CD4-positive, CD25-positive, alpha-beta regulatory T cell (primary cell): Measurements from ENCODE around the gene AKR1D1. TPM values are rescaled to one million over a fixed set of nuclear protein-coding genes. Genes with fewer than 3 reads are reported as not detected.

Experiments
- ATAC-seq, 2 donors: fragments of 150-1000 bp; cut with Tn5 transposase; one replicate each; pipeline ENCODE4 v1.10.0; 2021; ENCODE audit warnings: low read depth in 2 of 2, moderate number of reproducible peaks in 2 of 2, moderate library complexity in 1 of 2
- DNase-seq, 3 donors: peaks; one replicate each; pipeline versions ENCODE4 v3.0.0 to v3.0.0-alpha.2; 2012 to 2022; ENCODE audit warnings: mixed read lengths in 1 of 3
- H3K27ac ChIP-seq: one replicate; pipeline ENCODE4 v1.7.0; 2013; ENCODE audit warnings: mild to moderate bottlenecking, low read length; ENCODE audit not compliant: insufficient read depth, poor library complexity, severe bottlenecking
- H3K27me3 ChIP-seq: one replicate; pipeline ENCODE4 v1.7.0; 2013; ENCODE audit warnings: low read length; ENCODE audit not compliant: control insufficient read depth, insufficient read depth
- H3K36me3 ChIP-seq: one replicate; pipeline ENCODE4 v1.7.0; 2013; ENCODE audit warnings: mild to moderate bottlenecking, low read length, moderate library complexity; ENCODE audit not compliant: control insufficient read depth, insufficient read depth
- H3K4me1 ChIP-seq: 2 replicates; pipeline ENCODE4 v1.7.0; 2013; ENCODE audit warnings: mild to moderate bottlenecking, low read length; ENCODE audit not compliant: insufficient read depth, control insufficient read depth, poor library complexity, severe bottlenecking
- H3K4me3 ChIP-seq: one replicate; pipeline ENCODE4 v1.7.0; 2013; ENCODE audit warnings: low read depth, mild to moderate bottlenecking, low read length, moderate library complexity
- H3K9me3 ChIP-seq, 2 experiments: 1 replicate in 1 of 2; 2 replicates in 1 of 2; pipeline ENCODE4 v1.7.0; 2013; ENCODE audit warnings: low read length in 2 of 2, mild to moderate bottlenecking in 1 of 2, moderate library complexity in 1 of 2; ENCODE audit not compliant: control insufficient read depth in 2 of 2
- H3K27ac Mint-ChIP-seq, 3 donors: one replicate each; pipeline ENCODE4 v1.8.0; 2020 to 2022; ENCODE audit warnings: mild to moderate bottlenecking in 3 of 3, mixed read lengths in 3 of 3, moderate library complexity in 2 of 3
- H3K27me3 Mint-ChIP-seq: one replicate; pipeline ENCODE4 v1.8.0; 2022; ENCODE audit warnings: mild to moderate bottlenecking, mixed read lengths
- H3K36me3 Mint-ChIP-seq: one replicate; pipeline ENCODE4 v1.8.0; 2020; ENCODE audit warnings: mixed read lengths
- H3K4me1 Mint-ChIP-seq, 4 donors: one replicate each; pipeline ENCODE4 v1.8.0; 2020 to 2022; ENCODE audit warnings: mixed read lengths in 4 of 4, mild to moderate bottlenecking in 1 of 4
- H3K4me3 Mint-ChIP-seq, 4 donors: one replicate each; pipeline ENCODE4 v1.8.0; 2020 to 2022; ENCODE audit warnings: mild to moderate bottlenecking in 4 of 4, mixed read lengths in 4 of 4, moderate library complexity in 3 of 4
- H3K9me3 Mint-ChIP-seq, 7 donors: one replicate each; pipeline ENCODE4 v1.8.0; 2020 to 2022; ENCODE audit warnings: mixed read lengths in 7 of 7, mild to moderate bottlenecking in 3 of 7, moderate library complexity in 2 of 7
- polyA plus RNA-seq, 4 donors: library from polyadenylated mRNA; unstranded; fragments of 300-500 nt; fragmentation: Illumina TruSeq; gene quantifications; one replicate each; pipeline ENCODE4 v1.2.3, GENCODE V29; 2021
- total RNA-seq: library from RNA; stranded (reverse); gene quantifications from one replicate; pipeline ENCODE4 v1.2.3, GENCODE V29; 2022

AKR1D1 gene
- total and polyA plus RNA-seq, 5 donors from 2014 or later, result not detected

GRCh38 chr7:138099813-138100212, 23.6 kb downstream of the AKR1D1 start:
- Histone ChIP-seq H3K4me3 (no peak overlapping the region), H3K4me1 (no peaks in the 10 kb centered on the region), H3K9me3 (no peaks in the 10 kb centered on the region), H3K27ac (no peak overlapping the region), H3K27me3 (no peaks in the 10 kb centered on the region), H3K36me3 (no peaks in the 10 kb centered on the region)
- no peak overlapping the region for H3K27ac Mint-ChIP-seq
- H3K27me3 Mint-ChIP-seq, result peaks cover 4% of the 10 kb centered on the region
- no peaks in the 10 kb centered on the region for H3K36me3 Mint-ChIP-seq
- no peaks in the 10 kb centered on the region for H3K4me1 Mint-ChIP-seq
- no peak for ATAC-seq
- no peak overlapping the region for H3K4me3 Mint-ChIP-seq
- DNase-seq, result no peak
- H3K9me3 Mint-ChIP-seq, result no peaks in the 10 kb centered on the region

GRCh38 chr7:138105221-138105620, 29.0 kb downstream of the AKR1D1 start:
- no peak overlapping the region for H3K27ac ChIP-seq
- no peak overlapping the region for H3K27ac Mint-ChIP-seq
- no peak for DNase-seq
- H3K9me3 ChIP-seq, result no peaks in the 10 kb centered on the region
- peaks cover 3% of the 10 kb centered on the region for H3K27me3 ChIP-seq
- H3K4me1 Mint-ChIP-seq, result no peaks in the 10 kb centered on the region
- H3K4me1 ChIP-seq, result no peaks in the 10 kb centered on the region
- H3K36me3 Mint-ChIP-seq, result no peaks in the 10 kb centered on the region
- no peak for ATAC-seq
- peaks cover 0 to 2% (median 0%) of the 10 kb centered on the region in 7 donors for H3K9me3 Mint-ChIP-seq
- no peaks in the 10 kb centered on the region for H3K36me3 ChIP-seq
- no peak overlapping the region for H3K4me3 ChIP-seq
- H3K4me3 Mint-ChIP-seq, result no peak overlapping the region
- H3K27me3 Mint-ChIP-seq, result peaks cover 4% of the 10 kb centered on the region

- Histone ChIP-seq H3K27ac (no peak overlapping the region), H3K4me3 (no peak overlapping the region), H3K4me1 (no peaks in the 10 kb centered on the region), H3K9me3 (no peaks in the 10 kb centered on the region), H3K36me3 (no peaks in the 10 kb centered on the region), H3K27me3 (no peaks in the 10 kb centered on the region)
- Mint-ChIP-seq H3K4me3 (no peak overlapping the region), H3K9me3 (peaks cover 0 to 2% (median 0%) of the 10 kb centered on the region in 7 donors), H3K27me3 (no peaks in the 10 kb centered on the region), H3K4me1 (peaks cover 0 to 2% (median 0%) of the 10 kb centered on the region in 4 donors), H3K27ac (no peak overlapping the region), H3K36me3 (no peaks in the 10 kb centered on the region)
- ATAC-seq (no peak), DNase-seq (no peak)
Measured at GRCh38 chr7:138115047-138115446, 38.8 kb downstream of the AKR1D1 start.

GRCh38 chr7:138116141-138116540, 39.9 kb downstream of the AKR1D1 start:
- H3K9me3 ChIP-seq, result no peaks in the 10 kb centered on the region
- H3K27ac Mint-ChIP-seq, result no peak overlapping the region
- DNase-seq, result no peak
- no peaks in the 10 kb centered on the region for H3K4me1 Mint-ChIP-seq
- no peaks in the 10 kb centered on the region for H3K27me3 ChIP-seq
- no peaks in the 10 kb centered on the region for H3K36me3 Mint-ChIP-seq
- peaks cover 0 to 2% (median 0%) of the 10 kb centered on the region in 7 donors for H3K9me3 Mint-ChIP-seq
- no peak overlapping the region for H3K27ac ChIP-seq
- no peaks in the 10 kb centered on the region for H3K4me1 ChIP-seq
- H3K27me3 Mint-ChIP-seq, result no peaks in the 10 kb centered on the region
- H3K36me3 ChIP-seq, result no peaks in the 10 kb centered on the region
- ATAC-seq, result no peak
- no peak overlapping the region for H3K4me3 Mint-ChIP-seq
- H3K4me3 ChIP-seq, result no peak overlapping the region

GRCh38 chr7:138116892-138117291, 40.6 kb downstream of the AKR1D1 start:
- DNase-seq (no peak), ATAC-seq (no peak)
- peaks cover 0 to 2% (median 0%) of the 10 kb centered on the region in 7 donors for H3K9me3 Mint-ChIP-seq
- H3K27me3 Mint-ChIP-seq, result no peaks in the 10 kb centered on the region
- no peaks in the 10 kb centered on the region for H3K36me3 Mint-ChIP-seq
- Histone ChIP-seq H3K27ac (no peak overlapping the region), H3K36me3 (no peaks in the 10 kb centered on the region), H3K9me3 (no peaks in the 10 kb centered on the region), H3K4me1 (no peaks in the 10 kb centered on the region), H3K27me3 (no peaks in the 10 kb centered on the region), H3K4me3 (no peak overlapping the region)
- H3K4me1 Mint-ChIP-seq, result no peaks in the 10 kb centered on the region
- H3K27ac Mint-ChIP-seq, result no peak overlapping the region
- H3K4me3 Mint-ChIP-seq, result no peak overlapping the region

- no peak for ATAC-seq
- H3K9me3 ChIP-seq, result no peaks in the 10 kb centered on the region
- H3K9me3 Mint-ChIP-seq, result peaks cover 0 to 2% (median 0%) of the 10 kb centered on the region in 7 donors
- peak overlapping the region in 1 of 3 donors; percentile 54 for H3K27ac Mint-ChIP-seq
- no peak overlapping the region for H3K27ac ChIP-seq
- no peaks in the 10 kb centered on the region for H3K36me3 Mint-ChIP-seq
- no peaks in the 10 kb centered on the region for H3K4me1 Mint-ChIP-seq
- H3K27me3 Mint-ChIP-seq, result no peaks in the 10 kb centered on the region
- H3K27me3 ChIP-seq, result no peaks in the 10 kb centered on the region
- H3K4me3 ChIP-seq, result no peak overlapping the region
- no peaks in the 10 kb centered on the region for H3K36me3 ChIP-seq
- H3K4me1 ChIP-seq, result no peaks in the 10 kb centered on the region
- DNase-seq, result no peak
- no peak overlapping the region for H3K4me3 Mint-ChIP-seq
Measured at GRCh38 chr7:138120140-138120827, 44.0 kb downstream of the AKR1D1 start.

- Histone ChIP-seq H3K4me1 (no peaks in the 10 kb centered on the region), H3K36me3 (no peaks in the 10 kb centered on the region), H3K4me3 (no peak overlapping the region), H3K27ac (no peak overlapping the region), H3K9me3 (no peaks in the 10 kb centered on the region), H3K27me3 (no peaks in the 10 kb centered on the region)
- no peaks in the 10 kb centered on the region for H3K27me3 Mint-ChIP-seq
- H3K9me3 Mint-ChIP-seq, result peaks cover 0 to 1% (median 0%) of the 10 kb centered on the region in 7 donors
- H3K27ac Mint-ChIP-seq, result no peak overlapping the region
- DNase-seq, result no peak
- no peaks in the 10 kb centered on the region for H3K36me3 Mint-ChIP-seq
- no peaks in the 10 kb centered on the region for H3K4me1 Mint-ChIP-seq
- no peak for ATAC-seq
- no peak overlapping the region for H3K4me3 Mint-ChIP-seq
Measured at GRCh38 chr7:138122162-138122561, 45.9 kb downstream of the AKR1D1 start.

GRCh38 chr7:138125119-138125518, 48.9 kb downstream of the AKR1D1 start:
- Histone ChIP-seq H3K9me3 (no peaks in the 10 kb centered on the region), H3K4me3 (no peak overlapping the region), H3K27ac (no peak overlapping the region), H3K36me3 (no peaks in the 10 kb centered on the region), H3K4me1 (no peaks in the 10 kb centered on the region), H3K27me3 (no peaks in the 10 kb centered on the region)
- Mint-ChIP-seq H3K4me1 (no peaks in the 10 kb centered on the region), H3K9me3 (peaks cover 0 to 1% (median 0%) of the 10 kb centered on the region in 7 donors), H3K4me3 (no peak overlapping the region), H3K27me3 (no peaks in the 10 kb centered on the region), H3K36me3 (no peaks in the 10 kb centered on the region), H3K27ac (no peak overlapping the region)
- ATAC-seq (no peak), DNase-seq (no peak)
